C4-2B (cell line): Measurements from ENCODE around the gene IRF6.
A peak's percentile ranks its signal among the peaks of the same experiment; 100 is the strongest.

Experiments
- H3K27ac ChIP-seq: fragments of 450-650 bp; 2 replicates; pipeline ENCODE4 v1.5.1; 2017
- ZFX ChIP-seq: fragments of 450-650 bp; IDR thresholded peaks from 2 replicates; pipeline ENCODE4 v1.6.1; 2017
- TF ChIP-seq, protein P1 (sequence below): fragments of 450-650 bp; conservative IDR thresholded peaks from 2 replicates; pipeline ENCODE4 v1.5.1; 2017; ENCODE audit warnings: mild to moderate bottlenecking

The IRF6 gene

GRCh38 chr1:209749670-209750323 lies 56.1 kb downstream of the IRF6 start:
- TF ChIP-seq, protein P1, sequence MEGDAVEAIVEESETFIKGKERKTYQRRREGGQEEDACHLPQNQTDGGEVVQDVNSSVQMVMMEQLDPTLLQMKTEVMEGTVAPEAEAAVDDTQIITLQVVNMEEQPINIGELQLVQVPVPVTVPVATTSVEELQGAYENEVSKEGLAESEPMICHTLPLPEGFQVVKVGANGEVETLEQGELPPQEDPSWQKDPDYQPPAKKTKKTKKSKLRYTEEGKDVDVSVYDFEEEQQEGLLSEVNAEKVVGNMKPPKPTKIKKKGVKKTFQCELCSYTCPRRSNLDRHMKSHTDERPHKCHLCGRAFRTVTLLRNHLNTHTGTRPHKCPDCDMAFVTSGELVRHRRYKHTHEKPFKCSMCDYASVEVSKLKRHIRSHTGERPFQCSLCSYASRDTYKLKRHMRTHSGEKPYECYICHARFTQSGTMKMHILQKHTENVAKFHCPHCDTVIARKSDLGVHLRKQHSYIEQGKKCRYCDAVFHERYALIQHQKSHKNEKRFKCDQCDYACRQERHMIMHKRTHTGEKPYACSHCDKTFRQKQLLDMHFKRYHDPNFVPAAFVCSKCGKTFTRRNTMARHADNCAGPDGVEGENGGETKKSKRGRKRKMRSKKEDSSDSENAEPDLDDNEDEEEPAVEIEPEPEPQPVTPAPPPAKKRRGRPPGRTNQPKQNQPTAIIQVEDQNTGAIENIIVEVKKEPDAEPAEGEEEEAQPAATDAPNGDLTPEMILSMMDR, result no peak
- no peak for TF ChIP-seq ZFX
- H3K27ac ChIP-seq, result no peak overlapping the region

- H3K27ac ChIP-seq, result no peak overlapping the region
- TF ChIP-seq ZFX, result no peak
- TF ChIP-seq, protein P1, result no peak
These were observed 56.7 kb downstream of the IRF6 start for GRCh38 chr1:209749205-209749604.

DNA sequence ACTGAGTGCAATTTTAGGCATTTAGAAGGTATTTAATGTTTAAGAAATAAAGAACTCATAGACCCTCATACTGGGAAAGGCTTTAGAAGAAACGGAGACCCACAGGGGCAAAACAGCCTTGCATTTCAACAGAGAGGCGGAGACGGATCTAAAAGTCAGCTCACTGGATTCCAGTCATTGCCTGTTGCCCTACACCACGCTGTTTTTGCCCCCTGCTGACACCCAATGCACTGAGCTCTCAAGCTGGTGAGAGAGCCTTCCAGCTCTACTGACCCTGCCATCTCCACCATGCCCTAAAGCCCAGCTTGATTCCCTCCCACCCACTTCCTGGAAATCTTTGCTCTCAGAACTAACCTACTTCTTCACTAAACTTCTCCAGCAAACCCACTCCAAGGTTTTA lies 57.3 kb downstream of the IRF6 start:
- TF ChIP-seq, protein P1, result no peak
- TF ChIP-seq ZFX, result no peak
- no peak overlapping the region for H3K27ac ChIP-seq

GRCh38 chr1:209747580-209748262 lies 58.2 kb downstream of the IRF6 start:
- TF ChIP-seq ZFX, result no peak
- TF ChIP-seq, protein P1, result peak; percentile 91
- peak overlapping the region; percentile 59 for H3K27ac ChIP-seq

- H3K27ac ChIP-seq, result peak overlapping the region; percentile 59; the same call in 1 of the 2 replicates
- TF ChIP-seq, protein P1, result no peak
- TF ChIP-seq ZFX, result no peak
These were observed 59.3 kb downstream of the IRF6 start for GRCh38 chr1:209746451-209747165.

- no peak overlapping the region; the same call in 1 of the 2 replicates for H3K27ac ChIP-seq
These were observed 62.8 kb downstream of the IRF6 start for GRCh38 chr1:209743145-209743482.

More at GRCh38 chr1:209743145-209743482, 62.8 kb downstream of the IRF6 start:
- TF ChIP-seq, protein P1, result no peak
- TF ChIP-seq ZFX, result no peak
